Trophoblast cell (in vitro differentiated cells and primary cell): ENCODE results near the gene TK2.

Experiments
- DNase-seq, 2 donors: peaks; one replicate each; pipeline ENCODE4 v3.0.0-alpha.2; 2016
- H2AFZ ChIP-seq: 2 replicates; pipeline ENCODE4 v1.6.1; 2013; ENCODE audit warnings: low read length, moderate library complexity, mild to moderate bottlenecking; ENCODE audit not compliant: insufficient read depth, poor library complexity
- H2AK5ac ChIP-seq: 2 replicates; pipeline ENCODE4 v1.6.1; 2013; ENCODE audit warnings: mild to moderate bottlenecking, low read length
- H2BK120ac ChIP-seq: 2 replicates; pipeline ENCODE4 v1.6.1; 2013; ENCODE audit warnings: low read length, mild to moderate bottlenecking, moderate library complexity; ENCODE audit not compliant: insufficient read depth, poor library complexity
- H2BK12ac ChIP-seq: 2 replicates; pipeline ENCODE4 v1.6.1; 2013; ENCODE audit warnings: mild to moderate bottlenecking, low read length, moderate library complexity
- H2BK5ac ChIP-seq: 2 replicates; pipeline ENCODE4 v1.6.1; 2013; ENCODE audit warnings: low read length, low read depth, moderate library complexity, mild to moderate bottlenecking; ENCODE audit not compliant: poor library complexity
- H3K14ac ChIP-seq: 2 replicates; pipeline ENCODE4 v1.6.1; 2013; ENCODE audit warnings: mild to moderate bottlenecking, low read length
- H3K18ac ChIP-seq: 2 replicates; pipeline ENCODE4 v1.6.1; 2013; ENCODE audit warnings: mild to moderate bottlenecking, low read length
- H3K23ac ChIP-seq: 2 replicates; pipeline ENCODE4 v1.6.1; 2013; ENCODE audit warnings: low read length
- H3K27ac ChIP-seq: 2 replicates; pipeline ENCODE4 v1.5.1; 2013; ENCODE audit warnings: low read depth, mild to moderate bottlenecking, inconsistent platforms, low read length, moderate library complexity
- H3K27me3 ChIP-seq: 2 replicates; pipeline ENCODE4 v1.6.1; 2013; ENCODE audit warnings: inconsistent platforms, mild to moderate bottlenecking, low read length, moderate library complexity; ENCODE audit not compliant: insufficient read depth
- H3K36me3 ChIP-seq, 2 experiments: 1 replicate in 1 of 2; 2 replicates in 1 of 2; pipeline ENCODE4 v1.6.1; 2013; ENCODE audit warnings: low read length in 2 of 2, mild to moderate bottlenecking in 2 of 2, moderate library complexity in 1 of 2; ENCODE audit not compliant: insufficient read depth in 2 of 2, control insufficient read depth in 1 of 2
- H3K4ac ChIP-seq: 2 replicates; pipeline ENCODE4 v1.6.1; 2013; ENCODE audit warnings: low read depth, mild to moderate bottlenecking, low read length, moderate library complexity
- H3K4me1 ChIP-seq, 2 experiments: 1 replicate in 1 of 2; 2 replicates in 1 of 2; pipeline ENCODE4 v1.6.1; 2013; ENCODE audit warnings: low read length in 2 of 2, mild to moderate bottlenecking in 2 of 2, moderate library complexity in 1 of 2; ENCODE audit not compliant: insufficient read depth in 2 of 2, control insufficient read depth in 1 of 2
- H3K4me2 ChIP-seq: 2 replicates; pipeline ENCODE4 v1.6.1; 2013; ENCODE audit warnings: inconsistent platforms, mild to moderate bottlenecking, low read length, moderate library complexity
- H3K4me3 ChIP-seq: 2 replicates; pipeline ENCODE4 v1.5.1; 2013; ENCODE audit warnings: mild to moderate bottlenecking, low read depth, low read length, inconsistent platforms
- H3K79me1 ChIP-seq: one replicate; pipeline ENCODE4 v1.6.1; 2013; ENCODE audit warnings: low read length
- H3K79me2 ChIP-seq: 2 replicates; pipeline ENCODE4 v1.6.1; 2013; ENCODE audit warnings: low read length, mild to moderate bottlenecking; ENCODE audit not compliant: control insufficient read depth, insufficient read depth, poor library complexity
- H3K9ac ChIP-seq: 2 replicates; pipeline ENCODE4 v1.6.1; 2013; ENCODE audit warnings: mild to moderate bottlenecking, low read length
- H3K9me3 ChIP-seq: 2 replicates; pipeline ENCODE4 v1.6.1; 2013; ENCODE audit warnings: low read depth, mild to moderate bottlenecking, control low read depth, inconsistent platforms, low read length; ENCODE audit not compliant: insufficient read depth
- H4K12ac ChIP-seq: 2 replicates; pipeline ENCODE4 v1.6.1; 2013; ENCODE audit warnings: low read depth, mild to moderate bottlenecking, low read length, moderate library complexity
- H4K8ac ChIP-seq: 2 replicates; pipeline ENCODE4 v1.6.1; 2013; ENCODE audit warnings: low read depth, mild to moderate bottlenecking, low read length, moderate library complexity
- H4K91ac ChIP-seq: one replicate; pipeline ENCODE4 v1.6.1; 2013; ENCODE audit warnings: low read depth, mild to moderate bottlenecking, low read length, moderate library complexity
- WGBS: extraction: QIAGEN DNeasy Blood & Tissue Kit; methylation state at CpG from one replicate; pipeline ENCODE4 v1.1.7; 2013; ENCODE audit warnings: missing lambda C conversion rate; ENCODE audit not compliant: insufficient read length, insufficient coverage; ENCODE audit errors: extremely low coverage; 5-methylcytosine and 5-hydroxymethylcytosine counted together

The TK2 gene

DNA sequence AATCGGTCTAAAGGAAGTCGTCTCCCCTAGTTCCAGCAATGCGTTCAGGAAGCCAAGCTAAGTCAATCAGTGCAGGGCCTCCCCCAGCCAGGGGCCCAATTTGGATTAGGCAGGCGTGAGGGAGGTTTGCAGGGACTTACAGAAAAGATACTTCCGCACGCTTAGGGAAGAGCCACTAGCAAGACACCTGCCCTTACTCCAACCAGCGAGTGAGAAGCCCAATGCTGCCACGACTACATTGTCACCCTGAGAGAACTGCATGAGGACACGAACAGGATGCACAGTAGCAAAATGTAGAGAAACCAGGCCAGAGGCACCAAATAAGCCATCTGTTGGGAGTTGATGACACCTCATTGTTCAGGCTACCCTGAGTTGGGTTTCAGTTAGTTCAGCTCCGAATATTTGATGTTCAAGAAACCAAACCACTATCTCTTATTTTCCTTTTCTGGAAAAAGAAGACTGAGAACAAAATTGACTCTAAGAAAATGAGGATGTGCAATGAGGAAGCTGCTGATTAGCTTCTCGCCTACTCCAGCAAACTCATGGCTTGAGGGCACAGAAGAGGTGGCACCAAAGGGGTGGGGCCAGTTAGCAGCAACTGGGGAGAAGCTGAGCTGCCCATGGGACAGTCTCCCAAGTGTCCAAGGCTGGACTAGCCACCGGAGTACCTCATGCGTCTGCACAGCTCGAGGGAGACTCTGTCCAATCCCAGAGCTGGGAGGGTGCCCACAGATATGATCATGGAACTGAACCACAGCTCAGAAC, 29.3 kb downstream of the TK2 start:
- Histone ChIP-seq H2AK5ac (no peak overlapping the region), H2BK12ac (no peak overlapping the region), H3K9ac (no peak overlapping the region), H3K18ac (no peak overlapping the region), H3K4me1 (peaks cover 25 to 28% of the 10 kb centered on the region in 2 experiments), H2BK5ac (no peak overlapping the region), H3K14ac (no peak overlapping the region), H3K79me1 (peaks cover 9% of the 10 kb centered on the region), H3K79me2 (peaks cover 2% of the 10 kb centered on the region), H4K12ac (no peak overlapping the region), H3K27ac (no peak overlapping the region), H3K23ac (no peak overlapping the region), H2AFZ (no peak overlapping the region), H4K91ac (no peak overlapping the region), H3K4ac (no peak overlapping the region), H3K4me3 (no peak overlapping the region), H3K27me3 (no peaks in the 10 kb centered on the region), H4K8ac (no peak overlapping the region), H3K4me2 (no peak overlapping the region), H3K36me3 (no peaks in the 10 kb centered on the region), H2BK120ac (no peak overlapping the region), H3K9me3 (peaks cover 2% of the 10 kb centered on the region)
- no CpG with 5 or more reads among the region's 14 CpGs for WGBS
- DNase-seq, result no peak

DNA sequence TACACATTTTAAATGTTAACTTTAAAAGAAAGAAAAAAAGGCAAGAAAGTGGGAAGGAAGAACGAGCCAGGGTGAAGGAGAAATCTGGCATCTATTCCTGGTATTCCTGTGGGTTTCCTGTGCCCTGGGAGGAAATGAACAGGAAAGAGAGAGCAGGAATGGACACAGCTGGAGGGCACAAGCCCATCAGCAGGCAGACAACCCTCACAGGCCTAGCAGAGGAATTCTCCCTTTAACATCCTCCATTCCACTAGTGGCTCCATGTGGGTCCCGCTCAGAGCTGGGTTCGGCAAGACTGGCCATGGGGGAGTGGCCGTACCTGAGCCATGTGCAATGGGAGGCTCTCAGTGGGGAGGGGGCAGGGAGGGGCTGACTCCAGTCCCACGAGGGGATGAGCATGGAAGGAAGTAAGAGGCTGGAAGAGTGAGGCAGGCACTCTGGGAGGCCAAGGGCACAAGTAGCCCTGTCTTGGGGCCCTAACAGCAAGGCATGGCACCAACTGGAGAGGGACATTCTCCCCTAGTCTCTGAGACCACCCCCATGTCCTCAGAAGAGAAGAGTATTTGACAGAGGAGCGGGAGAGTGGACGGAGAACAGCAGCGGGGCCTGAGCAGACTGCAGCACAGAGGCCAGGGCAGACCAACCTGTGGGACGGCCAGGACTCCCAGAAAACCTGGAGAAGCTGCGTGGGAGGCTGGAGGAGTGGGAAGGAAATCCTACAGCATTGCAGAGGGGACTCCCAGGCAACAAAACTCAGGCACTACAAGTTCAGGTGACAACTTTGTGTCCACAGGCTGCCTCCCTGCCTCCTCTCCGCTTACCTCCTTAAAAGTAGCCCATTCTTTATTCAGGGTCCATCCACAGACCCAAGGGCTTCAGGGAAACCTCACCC, 30.2 kb downstream of the TK2 start:
- H3K9me3 ChIP-seq, result peaks cover 2% of the 10 kb centered on the region
- peak overlapping the region; percentile 41 for H2BK120ac ChIP-seq

DNA sequence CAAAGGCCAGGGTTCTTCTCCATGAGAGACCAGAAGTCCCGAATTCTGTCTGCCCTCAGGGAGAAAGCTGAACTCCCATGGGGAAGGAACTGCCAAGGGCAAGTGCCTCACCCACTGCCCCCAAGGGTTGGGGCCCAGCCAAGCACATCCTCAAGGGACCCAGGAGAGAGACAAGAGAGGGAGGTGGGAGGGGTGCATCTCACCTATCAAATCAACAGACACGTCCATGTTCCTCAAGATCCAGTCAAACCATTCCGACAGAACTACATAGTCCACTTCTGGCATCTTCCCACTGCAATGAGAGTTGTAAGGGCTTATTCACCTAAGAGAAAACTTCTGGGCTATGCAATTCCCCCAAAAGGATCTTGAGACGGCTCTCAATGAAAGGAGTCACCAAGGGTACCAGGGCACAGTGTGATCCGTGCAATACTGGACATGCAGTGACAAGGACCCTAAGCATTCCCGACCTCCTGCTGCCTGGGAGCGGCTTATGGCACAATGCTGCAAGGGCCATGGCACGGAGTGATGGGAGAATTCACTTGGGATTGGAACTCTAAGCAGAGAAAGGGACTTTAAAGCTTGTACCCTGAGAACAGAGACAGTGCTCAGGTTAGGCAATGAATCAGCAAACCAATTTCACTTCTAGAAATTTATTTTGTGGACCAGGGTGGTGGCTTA, 32.2 kb downstream of the TK2 start:
- Histone ChIP-seq H3K79me2 (peaks cover 2% of the 10 kb centered on the region), H4K12ac (peak overlapping the region; percentile 61), H3K4ac (no peak overlapping the region), H3K9me3 (peaks cover 2% of the 10 kb centered on the region), H3K14ac (peak overlapping the region; percentile 19), H3K9ac (no peak overlapping the region), H3K4me3 (no peak overlapping the region), H2BK12ac (peak overlapping the region; percentile 61), H3K27me3 (no peaks in the 10 kb centered on the region), H3K36me3 (no peaks in the 10 kb centered on the region), H4K91ac (peak overlapping the region; percentile 79), H3K23ac (no peak overlapping the region), H2AFZ (no peak overlapping the region), H3K4me1 (peaks cover 27 to 34% of the 10 kb centered on the region in 2 experiments), H3K27ac (peak overlapping the region; percentile 56), H3K4me2 (no peak overlapping the region), H2AK5ac (peak overlapping the region; percentile 57), H2BK5ac (peak overlapping the region; percentile 28), H2BK120ac (peak overlapping the region; percentile 72), H3K18ac (peak overlapping the region; percentile 10), H3K79me1 (peaks cover 11% of the 10 kb centered on the region), H4K8ac (peak overlapping the region; percentile 81)
- DNase-seq, result no peak
- no CpG with 5 or more reads among the region's 8 CpGs for WGBS

More for the DNA sequence above, 30.2 kb downstream of the TK2 start:
- H3K9ac ChIP-seq, result no peak overlapping the region
- H3K4me2 ChIP-seq, result no peak overlapping the region
- peak; percentile 78 to 80 for DNase-seq
- H3K4me3 ChIP-seq, result no peak overlapping the region
- no CpG with 5 or more reads among the region's 11 CpGs for WGBS
- H3K27me3 ChIP-seq, result no peaks in the 10 kb centered on the region
- no peak overlapping the region for H3K23ac ChIP-seq
- H3K27ac ChIP-seq, result no peak overlapping the region
- H3K79me1 ChIP-seq, result peaks cover 9% of the 10 kb centered on the region
- H2BK12ac ChIP-seq, result peak overlapping the region; percentile 17
- no peak overlapping the region for H4K8ac ChIP-seq
- no peak overlapping the region for H2AFZ ChIP-seq
- no peak overlapping the region for H3K4ac ChIP-seq
- H3K14ac ChIP-seq, result no peak overlapping the region
- H2AK5ac ChIP-seq, result peak overlapping the region; percentile 26
- peaks cover 2% of the 10 kb centered on the region for H3K79me2 ChIP-seq
- peaks cover 25 to 28% of the 10 kb centered on the region in 2 experiments for H3K4me1 ChIP-seq
- H2BK5ac ChIP-seq, result no peak overlapping the region
- peak overlapping the region; percentile 40 for H4K12ac ChIP-seq
- no peak overlapping the region for H4K91ac ChIP-seq
- H3K36me3 ChIP-seq, result no peaks in the 10 kb centered on the region
- no peak overlapping the region for H3K18ac ChIP-seq
